ENCODE results near the gene ARPC1A.

- TF ChIP-seq, protein P1, sequence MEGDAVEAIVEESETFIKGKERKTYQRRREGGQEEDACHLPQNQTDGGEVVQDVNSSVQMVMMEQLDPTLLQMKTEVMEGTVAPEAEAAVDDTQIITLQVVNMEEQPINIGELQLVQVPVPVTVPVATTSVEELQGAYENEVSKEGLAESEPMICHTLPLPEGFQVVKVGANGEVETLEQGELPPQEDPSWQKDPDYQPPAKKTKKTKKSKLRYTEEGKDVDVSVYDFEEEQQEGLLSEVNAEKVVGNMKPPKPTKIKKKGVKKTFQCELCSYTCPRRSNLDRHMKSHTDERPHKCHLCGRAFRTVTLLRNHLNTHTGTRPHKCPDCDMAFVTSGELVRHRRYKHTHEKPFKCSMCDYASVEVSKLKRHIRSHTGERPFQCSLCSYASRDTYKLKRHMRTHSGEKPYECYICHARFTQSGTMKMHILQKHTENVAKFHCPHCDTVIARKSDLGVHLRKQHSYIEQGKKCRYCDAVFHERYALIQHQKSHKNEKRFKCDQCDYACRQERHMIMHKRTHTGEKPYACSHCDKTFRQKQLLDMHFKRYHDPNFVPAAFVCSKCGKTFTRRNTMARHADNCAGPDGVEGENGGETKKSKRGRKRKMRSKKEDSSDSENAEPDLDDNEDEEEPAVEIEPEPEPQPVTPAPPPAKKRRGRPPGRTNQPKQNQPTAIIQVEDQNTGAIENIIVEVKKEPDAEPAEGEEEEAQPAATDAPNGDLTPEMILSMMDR (IDR thresholded peaks at IDR 0.05): no peak
- no peak for TF ChIP-seq EZH2phosphoT487 (IDR thresholded peaks at IDR 0.05; ENCODE audit: borderline replicate concordance, low read depth)
- TF ChIP-seq GABPA (IDR thresholded peaks at IDR 0.05; ENCODE audit: low read depth): no peak
- TF ChIP-seq RCOR1 (IDR thresholded peaks at IDR 0.05; ENCODE audit: low read length): no peak; the same call in 1 of the 2 replicates
- no peak for TF ChIP-seq SIN3A (IDR thresholded peaks at IDR 0.05; ENCODE audit: borderline replicate concordance, low read depth, low read length)
- TF ChIP-seq NFIC (IDR thresholded peaks at IDR 0.05; ENCODE audit: borderline replicate concordance): no peak
- TF ChIP-seq, protein P2, sequence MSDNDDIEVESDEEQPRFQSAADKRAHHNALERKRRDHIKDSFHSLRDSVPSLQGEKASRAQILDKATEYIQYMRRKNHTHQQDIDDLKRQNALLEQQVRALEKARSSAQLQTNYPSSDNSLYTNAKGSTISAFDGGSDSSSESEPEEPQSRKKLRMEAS (IDR thresholded peaks at IDR 0.05; ENCODE audit: low read depth): no peak
- no peak for TF ChIP-seq POLR2AphosphoS5 (IDR thresholded peaks at IDR 0.05; ENCODE audit: low read depth, low read length)
- no peak for TF ChIP-seq MEF2A (IDR thresholded peaks at IDR 0.05; ENCODE audit: borderline replicate concordance, low read depth)
- no peak for TF ChIP-seq RXRA (IDR thresholded peaks at IDR 0.05; ENCODE audit: borderline replicate concordance, low read depth)
- TF ChIP-seq MXI1 (IDR thresholded peaks at IDR 0.05; ENCODE audit: low read depth, low read length): peak; percentile 72
- TF ChIP-seq, protein P3, sequence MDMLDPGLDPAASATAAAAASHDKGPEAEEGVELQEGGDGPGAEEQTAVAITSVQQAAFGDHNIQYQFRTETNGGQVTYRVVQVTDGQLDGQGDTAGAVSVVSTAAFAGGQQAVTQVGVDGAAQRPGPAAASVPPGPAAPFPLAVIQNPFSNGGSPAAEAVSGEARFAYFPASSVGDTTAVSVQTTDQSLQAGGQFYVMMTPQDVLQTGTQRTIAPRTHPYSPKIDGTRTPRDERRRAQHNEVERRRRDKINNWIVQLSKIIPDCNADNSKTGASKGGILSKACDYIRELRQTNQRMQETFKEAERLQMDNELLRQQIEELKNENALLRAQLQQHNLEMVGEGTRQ (IDR thresholded peaks at IDR 0.05; ENCODE audit: borderline replicate concordance, low read depth, low read length): no peak
- TF ChIP-seq EP300 (IDR thresholded peaks at IDR 0.05; ENCODE audit: borderline replicate concordance in 1 of 2, low read depth in 1 of 2, low read length in 1 of 2): peak in 1 of 2 experiments; percentile 68; a peak in 2 of 4 replicates
These were observed 56.0 kb downstream of the ARPC1A start for GRCh38 chr7:99381664-99382075.

Data from SK-N-SH (cell line).